Superior temporal gyrus (tissue), 1 donor: ENCODE results near the gene ZNF431.
"Not testable (repeated sequence)": the region's sequence is repeated elsewhere in the genome, so short reads cannot be mapped to it uniquely, and the experiment has no call there.

Source experiments
- DNase-seq: peaks from one replicate; pipeline ENCODE4 v3.0.0-alpha.2; 2016; ENCODE audit errors: extremely low spot score

The ZNF431 gene

DNA sequence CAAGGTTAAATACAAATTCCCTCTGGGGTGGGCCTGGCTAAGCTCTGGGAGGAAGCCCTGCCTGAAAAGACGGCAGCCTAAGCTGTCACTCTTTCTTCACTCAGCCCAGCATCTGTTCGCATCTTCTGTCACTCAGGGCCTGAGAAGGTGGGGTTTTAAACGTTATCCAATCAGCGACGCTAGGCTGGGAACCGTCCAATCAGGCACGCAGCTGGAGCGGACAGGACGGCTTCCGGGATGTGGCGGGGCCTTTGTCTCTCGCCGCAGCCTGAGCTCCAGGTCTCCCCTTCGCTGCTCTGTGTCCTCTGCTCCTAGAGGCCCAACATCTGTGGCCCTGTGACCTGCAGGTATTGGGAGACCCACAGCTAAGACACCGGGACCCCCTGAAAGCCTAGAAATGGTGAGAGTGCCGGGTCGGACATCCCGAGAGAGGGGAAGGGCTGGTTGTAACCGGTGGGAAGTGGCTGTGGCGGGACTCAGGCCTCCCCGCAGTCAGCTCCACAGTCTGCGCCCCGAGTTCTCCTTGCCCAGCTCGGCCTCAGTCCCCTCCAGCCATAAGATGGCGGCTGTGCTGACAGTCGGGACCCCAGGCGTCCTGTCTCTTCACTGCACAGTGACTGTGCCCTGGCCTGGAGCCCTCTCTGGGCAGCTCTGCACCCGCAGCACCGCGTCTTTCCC is at the start of gene ZNF431:
TSS of gene ZNF431 (plus strand) at position 254 of the 678 bp plus-strand sequence. CDS start at position 398, 144 bp downstream.
- peak; percentile 98 for DNase-seq

DNA sequence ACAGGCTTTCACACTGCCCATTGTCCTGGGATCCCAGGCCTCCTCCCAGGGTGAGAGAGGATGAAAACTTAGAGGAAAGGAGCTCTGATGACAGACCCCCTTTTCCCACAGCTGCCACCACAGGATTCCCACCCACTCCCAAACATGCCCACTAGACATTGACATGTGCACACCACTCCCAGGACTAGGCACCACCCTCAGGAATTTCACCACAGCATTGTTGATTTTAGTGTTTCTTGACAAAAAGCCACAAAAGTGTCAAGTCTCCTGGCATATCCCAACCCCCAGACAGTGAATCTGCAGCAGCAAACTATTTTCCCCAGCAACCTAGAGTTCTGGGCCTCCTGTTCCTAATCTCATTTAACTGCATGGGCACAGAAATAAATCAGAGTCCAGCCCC is 49.7 kb upstream of the ZNF431 start:
- no peak for DNase-seq

- DNase-seq, result no peak
Observed at GRCh38 chr19:21094347-21095025, 47.4 kb upstream of the ZNF431 start.

- no peak for DNase-seq
Observed at GRCh38 chr19:21098291-21098690, 43.5 kb upstream of the ZNF431 start.

GRCh38 chr19:21101521-21102242 is 40.2 kb upstream of the ZNF431 start:
- no peak for DNase-seq

DNA sequence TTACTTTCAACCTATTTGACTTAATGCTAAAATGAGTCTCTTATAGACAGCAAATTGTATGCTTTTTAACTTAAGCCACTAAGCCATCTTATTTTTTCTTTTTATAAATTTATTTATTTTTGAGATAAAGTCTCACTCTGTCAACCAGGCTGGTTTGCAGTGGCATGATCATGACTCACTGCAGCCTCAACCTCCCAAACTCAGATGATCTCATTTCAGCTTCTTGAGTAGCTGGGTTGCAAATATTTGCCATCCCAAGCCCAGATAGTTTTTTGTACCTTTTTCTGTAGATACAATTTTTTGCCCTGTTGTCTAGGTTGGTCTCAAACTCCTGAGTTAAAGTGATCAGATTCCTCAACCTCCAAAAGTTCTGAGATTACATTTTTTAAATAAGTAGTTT is 32.7 kb upstream of the ZNF431 start:
- no peak for DNase-seq

GRCh38 chr19:21110183-21110582 is 31.7 kb upstream of the ZNF431 start:
- DNase-seq, result no peak

DNA sequence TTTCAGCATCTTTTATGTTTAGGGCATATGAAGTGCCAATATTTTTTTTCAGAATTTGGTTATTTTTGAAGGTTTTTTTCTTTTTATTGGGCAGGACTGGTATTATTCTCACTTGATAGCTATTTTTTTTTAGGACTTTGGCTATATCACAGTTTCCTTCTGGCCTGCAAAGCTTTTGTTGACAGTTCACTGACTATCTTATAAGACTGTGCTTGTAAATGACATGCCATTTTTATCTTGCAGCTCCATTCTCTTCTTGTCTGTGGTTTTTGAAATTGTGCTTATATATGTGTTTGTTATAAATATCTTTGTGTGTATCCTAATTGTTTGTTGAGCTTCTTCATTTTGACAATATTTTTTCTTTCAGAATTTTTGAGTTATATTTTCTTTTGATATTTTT is 26.4 kb upstream of the ZNF431 start:
- no peak for DNase-seq

DNA sequence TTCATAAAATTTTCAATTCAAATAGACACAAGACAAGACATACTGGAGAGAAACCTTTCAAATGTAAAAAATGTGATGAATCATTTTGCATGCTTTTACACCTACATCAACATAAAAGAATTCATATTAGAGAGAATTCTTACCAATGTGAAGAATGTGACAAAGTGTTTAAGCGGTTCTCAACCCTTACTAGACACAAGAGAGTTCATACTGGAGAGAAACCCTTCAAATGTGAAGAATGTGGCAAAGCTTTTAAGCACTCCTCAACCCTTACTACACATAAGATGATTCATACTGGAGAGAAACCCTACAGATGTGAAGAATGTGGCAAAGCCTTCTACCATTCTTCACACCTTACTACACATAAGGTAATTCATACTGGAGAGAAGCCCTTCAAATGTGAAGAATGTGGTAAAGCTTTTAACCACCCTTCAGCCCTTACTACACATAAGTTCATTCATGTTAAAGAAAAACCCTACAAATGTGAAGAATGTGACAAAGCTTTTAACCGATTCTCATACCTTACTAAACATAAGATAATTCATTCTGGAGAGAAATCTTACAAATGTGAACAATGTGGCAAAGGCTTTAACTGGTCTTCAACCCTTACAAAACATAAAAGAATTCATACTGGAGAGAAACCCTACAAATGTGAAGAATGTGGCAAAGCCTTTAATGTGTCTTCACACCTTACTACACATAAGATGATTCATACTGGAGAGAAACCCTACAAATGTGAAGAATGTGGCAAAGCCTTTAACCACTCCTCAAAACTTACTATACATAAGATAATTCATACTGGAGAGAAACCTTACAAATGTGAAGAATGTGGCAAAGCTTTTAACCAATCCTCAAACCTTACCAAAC is 24.6 kb upstream of the ZNF431 start:
- no peak for DNase-seq

DNA sequence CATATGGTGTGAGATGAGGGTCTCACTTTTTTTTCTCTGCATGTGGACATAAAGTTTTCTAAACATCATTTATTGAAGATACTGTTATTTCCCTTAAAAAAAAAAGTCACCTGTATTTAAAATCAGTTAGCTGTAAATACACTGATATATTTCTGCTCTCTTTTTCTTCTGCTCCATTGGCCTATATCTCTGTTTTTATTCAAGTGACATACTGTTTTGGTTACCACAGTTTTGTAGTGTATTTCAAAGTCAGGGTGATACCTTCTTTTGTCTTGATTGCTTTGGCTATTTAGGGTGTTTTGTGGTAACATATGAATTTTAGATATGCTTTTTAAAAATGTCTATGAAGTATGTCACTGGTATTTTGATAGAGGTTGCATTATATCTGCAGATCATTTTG is 15.8 kb upstream of the ZNF431 start:
- no peak for DNase-seq

GRCh38 chr19:21127001-21127400 is 14.8 kb upstream of the ZNF431 start:
- DNase-seq, result no peak

DNA sequence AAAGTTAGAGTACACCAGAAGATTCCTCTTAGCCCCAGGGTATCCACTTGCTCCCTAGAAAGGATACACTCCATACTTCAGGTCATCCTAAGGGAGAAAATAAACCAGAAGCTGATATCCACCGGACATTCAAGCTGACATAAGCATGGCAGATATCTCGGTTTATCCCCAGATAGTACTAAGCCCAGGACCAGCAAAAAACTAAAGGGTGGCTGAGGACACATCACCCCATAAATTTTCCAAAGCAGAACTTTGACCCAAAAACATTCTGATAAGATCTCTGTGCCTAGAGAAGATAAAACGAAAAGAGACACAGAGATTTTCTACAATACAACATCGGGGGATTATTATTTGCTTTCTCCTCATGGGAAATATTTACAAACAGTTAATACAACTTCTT is 13.9 kb upstream of the ZNF431 start:
- DNase-seq, result no peak

DNA sequence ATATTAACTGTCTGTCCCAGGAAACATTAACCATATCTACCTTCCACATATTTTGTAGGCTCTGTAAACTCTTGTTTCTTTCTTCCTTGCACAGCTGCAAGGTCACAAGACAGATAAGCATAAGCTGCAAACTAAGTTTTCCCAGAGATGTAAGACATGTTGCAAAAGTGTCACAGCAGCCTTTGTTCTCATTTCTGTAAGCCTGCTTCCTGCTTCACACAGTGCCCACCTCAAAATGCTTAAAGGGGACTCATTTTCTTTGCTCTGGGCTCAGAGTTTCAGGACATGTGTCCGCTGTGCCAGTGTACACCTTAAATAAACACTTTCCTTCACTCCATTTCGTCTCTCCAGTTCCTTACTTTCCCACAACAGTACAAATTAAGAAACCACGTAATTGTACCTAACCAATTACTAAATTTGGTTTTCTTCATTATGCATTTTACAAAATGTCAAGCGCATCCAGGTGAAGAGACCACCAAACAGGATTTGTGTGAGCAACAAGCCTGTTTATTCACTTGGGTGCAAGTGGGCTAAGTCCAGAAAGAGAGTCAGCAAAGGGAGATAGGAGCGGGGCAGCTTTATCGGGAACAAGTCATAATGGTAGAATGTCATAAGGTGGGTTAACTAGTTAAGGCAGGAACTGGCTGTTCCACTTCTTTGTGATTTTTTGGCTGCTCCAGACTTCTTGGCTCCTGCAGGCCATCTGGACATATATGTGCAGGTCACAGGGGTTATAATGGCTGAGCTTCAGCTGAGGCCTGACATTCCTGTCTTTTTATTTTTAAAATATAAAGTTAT is 12.7 kb upstream of the ZNF431 start:
- no peak for DNase-seq

DNA sequence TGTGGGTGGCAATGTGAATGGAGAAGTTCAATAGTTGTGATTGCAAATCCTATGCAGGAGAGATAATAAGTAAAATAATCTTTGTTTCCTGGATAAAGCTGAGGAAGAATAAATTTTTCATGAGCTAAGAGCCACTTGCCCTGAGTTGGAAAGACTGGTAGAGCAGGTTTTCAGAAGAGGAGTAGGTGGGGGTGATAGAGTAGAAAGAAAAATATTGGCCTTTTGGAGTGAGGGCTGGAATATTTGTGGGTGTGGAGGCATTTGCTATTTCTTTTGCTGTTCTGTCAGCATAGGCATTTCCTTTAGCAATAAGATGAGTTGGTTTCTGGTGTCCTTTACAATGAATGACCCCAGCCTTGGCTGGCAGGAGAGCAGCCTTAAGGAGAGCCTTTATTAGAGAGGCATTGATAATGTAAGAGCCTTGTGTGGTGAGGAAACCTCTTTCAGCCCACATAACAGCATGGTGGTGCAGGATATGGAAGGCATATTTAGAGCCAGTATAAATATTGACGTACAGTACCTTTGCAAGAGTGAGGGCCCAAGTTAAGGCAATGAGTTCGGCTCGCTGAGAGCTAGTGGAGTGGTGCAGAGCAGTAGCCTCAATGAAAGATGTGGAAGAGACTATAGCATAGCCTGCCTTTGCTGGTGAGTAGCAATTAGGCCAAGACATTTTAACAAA is 11.6 kb upstream of the ZNF431 start:
- DNase-seq, result no peak

- no peak for DNase-seq
Observed at GRCh38 chr19:21133633-21134032, 8.2 kb upstream of the ZNF431 start.

DNA sequence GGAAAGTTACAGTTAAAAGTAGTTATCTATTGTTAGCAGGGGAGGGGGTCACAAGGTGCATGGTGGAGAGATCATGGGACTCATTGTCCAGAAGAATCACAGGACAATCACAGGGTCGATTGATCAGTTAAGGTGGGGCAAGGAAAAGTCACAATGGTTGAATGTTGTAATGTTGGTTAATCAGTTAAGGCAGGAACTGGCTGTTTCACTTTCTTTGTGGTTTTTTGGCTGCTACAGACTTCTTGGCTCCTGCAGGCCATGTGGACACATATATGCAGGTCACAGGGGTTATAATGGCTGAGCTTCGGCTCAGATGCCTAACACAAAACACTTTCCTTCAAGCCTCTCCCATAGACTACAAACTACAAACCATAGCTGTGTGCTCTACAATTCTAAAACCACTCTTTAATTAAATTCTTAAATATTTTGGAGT is 6.9 kb upstream of the ZNF431 start:
- no peak for DNase-seq

DNA sequence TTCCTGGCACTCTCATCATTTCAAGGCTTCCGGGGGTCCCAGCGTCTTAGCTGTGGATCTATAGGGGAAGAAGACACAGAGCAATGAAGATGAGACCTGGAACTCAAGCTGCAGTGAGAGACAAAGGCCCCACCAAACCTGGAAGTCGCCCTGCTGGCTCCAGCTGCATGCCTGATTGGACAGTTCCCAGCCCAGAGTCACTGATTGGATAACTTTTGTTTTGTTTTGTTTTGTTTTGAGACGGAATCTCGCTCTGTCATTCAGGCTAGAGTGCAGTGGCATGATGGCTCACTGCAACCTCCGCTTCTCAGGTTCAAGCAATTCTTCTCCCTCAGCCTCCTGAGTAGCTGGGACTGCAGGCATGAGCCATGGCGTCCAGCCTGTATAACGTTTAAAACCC is 6.4 kb upstream of the ZNF431 start:
- no peak for DNase-seq

DNA sequence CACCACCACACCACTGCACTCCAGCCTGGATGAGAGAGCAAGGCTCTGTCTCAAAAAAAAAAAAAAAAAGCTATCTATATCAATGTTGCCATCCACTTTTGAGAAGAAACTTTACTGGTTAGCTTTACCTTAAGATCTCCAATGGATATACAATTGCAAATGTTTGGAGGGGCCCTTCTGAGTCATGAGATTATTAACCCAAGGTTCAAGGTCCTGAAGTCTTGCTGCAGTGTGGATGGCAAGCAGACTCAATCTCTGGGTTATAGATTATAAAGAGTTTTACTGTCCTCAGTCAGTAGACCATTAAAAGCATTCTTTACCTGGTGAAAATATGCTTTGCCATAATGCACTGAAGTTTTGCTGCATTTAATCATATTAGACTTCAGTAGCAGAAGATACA is 3.7 kb upstream of the ZNF431 start:
- DNase-seq, result no peak

- DNase-seq, result not testable (repeated sequence)
Observed at GRCh38 chr19:21141006-21141405, 834 bp upstream of the ZNF431 start.

GRCh38 chr19:21143428-21143827 is 1.6 kb downstream of the ZNF431 start:
- no peak for DNase-seq

DNA sequence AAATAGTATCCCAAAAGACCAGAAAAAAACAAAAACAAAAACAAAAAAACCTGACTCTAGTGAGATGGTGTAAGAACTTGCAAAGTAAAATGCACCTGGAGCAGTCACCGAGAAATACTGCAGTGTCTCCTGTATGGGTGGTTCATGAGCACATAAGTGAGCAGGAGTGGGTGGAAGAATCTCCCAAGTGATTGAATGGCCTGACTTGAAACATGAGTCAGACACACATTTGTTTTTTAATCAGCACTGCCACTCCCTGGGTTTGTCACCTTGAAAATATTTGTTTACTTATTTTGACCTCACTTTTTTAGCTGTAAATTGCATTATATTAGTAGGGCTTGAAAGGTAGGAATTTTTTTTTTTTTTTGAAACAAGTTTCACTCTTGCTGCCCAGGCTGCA is 2.0 kb downstream of the ZNF431 start:
- no peak for DNase-seq
